Fibroblast of pulmonary artery (primary cell): ENCODE results near the gene IGF2BP3.

ENCODE experiments used
- DNase-seq: peaks from one replicate; pipeline ENCODE4 v3.0.0-alpha.2; 2010; ENCODE audit warnings: low read depth
- H3K4me3 ChIP-seq: replicated peaks from 2 replicates; pipeline ENCODE4 v1.5.1; 2011; ENCODE audit warnings: low read depth, mild to moderate bottlenecking, control low read depth, low read length, moderate library complexity
- TF ChIP-seq, protein P1 (sequence below): IDR thresholded peaks from 2 replicates; pipeline ENCODE4 v1.5.1; 2011; ENCODE audit warnings: mild to moderate bottlenecking, control low read depth, low read length, inconsistent platforms; ENCODE audit errors: missing control alignments

The IGF2BP3 gene

GRCh38 chr7:23369100-23369499 is 101.2 kb downstream of the IGF2BP3 start:
- H3K4me3 ChIP-seq = no peak overlapping the region
- no peak for DNase-seq
- TF ChIP-seq, protein P1, sequence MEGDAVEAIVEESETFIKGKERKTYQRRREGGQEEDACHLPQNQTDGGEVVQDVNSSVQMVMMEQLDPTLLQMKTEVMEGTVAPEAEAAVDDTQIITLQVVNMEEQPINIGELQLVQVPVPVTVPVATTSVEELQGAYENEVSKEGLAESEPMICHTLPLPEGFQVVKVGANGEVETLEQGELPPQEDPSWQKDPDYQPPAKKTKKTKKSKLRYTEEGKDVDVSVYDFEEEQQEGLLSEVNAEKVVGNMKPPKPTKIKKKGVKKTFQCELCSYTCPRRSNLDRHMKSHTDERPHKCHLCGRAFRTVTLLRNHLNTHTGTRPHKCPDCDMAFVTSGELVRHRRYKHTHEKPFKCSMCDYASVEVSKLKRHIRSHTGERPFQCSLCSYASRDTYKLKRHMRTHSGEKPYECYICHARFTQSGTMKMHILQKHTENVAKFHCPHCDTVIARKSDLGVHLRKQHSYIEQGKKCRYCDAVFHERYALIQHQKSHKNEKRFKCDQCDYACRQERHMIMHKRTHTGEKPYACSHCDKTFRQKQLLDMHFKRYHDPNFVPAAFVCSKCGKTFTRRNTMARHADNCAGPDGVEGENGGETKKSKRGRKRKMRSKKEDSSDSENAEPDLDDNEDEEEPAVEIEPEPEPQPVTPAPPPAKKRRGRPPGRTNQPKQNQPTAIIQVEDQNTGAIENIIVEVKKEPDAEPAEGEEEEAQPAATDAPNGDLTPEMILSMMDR = no peak

GRCh38 chr7:23358152-23358674 is 112.1 kb downstream of the IGF2BP3 start:
- TF ChIP-seq, protein P1 = no peak
- no peak overlapping the region for H3K4me3 ChIP-seq
- no peak for DNase-seq

GRCh38 chr7:23357190-23358093 is 112.8 kb downstream of the IGF2BP3 start:
- TF ChIP-seq, protein P1 = peak; percentile 33
- H3K4me3 ChIP-seq = no peak overlapping the region
- peak; percentile 74 for DNase-seq

DNA sequence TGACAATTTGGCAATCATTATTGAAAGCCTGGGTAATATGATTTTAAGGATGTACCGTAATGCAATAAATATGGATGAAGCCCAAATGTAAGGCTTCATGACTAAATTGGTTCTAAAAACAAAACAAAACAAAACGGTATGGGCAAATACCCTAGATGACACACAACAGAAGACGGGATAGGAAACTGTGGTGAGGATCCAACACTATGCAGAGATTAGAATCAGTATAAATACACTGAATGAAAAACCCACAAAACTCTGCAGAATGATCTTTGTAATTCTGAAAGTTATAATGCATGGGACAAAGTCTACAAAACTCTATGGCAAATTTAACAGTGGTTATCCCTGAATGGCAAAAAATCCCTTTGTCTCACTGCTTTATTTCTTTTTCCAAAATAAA is 113.6 kb downstream of the IGF2BP3 start:
- no peak overlapping the region for H3K4me3 ChIP-seq
- TF ChIP-seq, protein P1 = no peak
- DNase-seq = peak; percentile 48

DNA sequence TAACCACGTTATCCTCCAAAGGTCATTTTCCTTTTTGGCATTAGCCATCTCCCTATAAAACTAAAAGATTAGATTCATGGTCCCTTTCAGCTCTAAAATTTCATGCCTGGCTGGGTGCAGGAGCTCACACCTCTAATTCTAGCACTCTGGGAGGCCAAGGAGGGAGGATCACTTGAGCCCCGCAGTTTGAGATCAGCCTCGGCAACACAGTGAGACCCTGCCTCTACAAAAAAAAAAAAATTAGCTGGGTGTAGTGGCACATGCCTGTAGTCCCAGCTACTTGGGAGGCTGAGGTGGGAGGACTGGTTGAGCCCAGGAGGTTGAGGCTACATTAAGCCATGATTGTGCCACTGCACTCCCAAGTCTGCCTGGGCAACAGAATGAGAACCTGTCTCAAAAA is 114.1 kb downstream of the IGF2BP3 start:
- DNase-seq = no peak

DNA sequence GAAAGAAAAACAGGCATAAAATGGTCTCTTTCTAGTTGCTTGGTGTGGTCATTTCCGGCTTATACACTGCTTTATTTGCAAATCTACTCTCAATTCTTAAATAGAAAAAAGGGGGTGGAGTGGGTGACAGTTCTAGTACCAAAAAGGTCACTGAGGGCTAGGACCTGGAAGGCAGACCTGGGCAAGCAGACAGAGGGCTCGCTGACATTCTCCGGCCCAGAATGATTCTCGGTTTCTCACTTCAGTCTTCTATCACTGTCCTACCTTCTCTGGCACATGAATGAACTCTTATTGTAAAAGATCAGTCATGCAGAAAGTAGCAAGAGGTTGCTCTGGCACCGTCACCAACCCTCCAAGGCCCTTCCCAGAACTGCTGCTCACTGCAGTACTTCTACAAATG is 117.1 kb downstream of the IGF2BP3 start:
- no peak for DNase-seq
- H3K4me3 ChIP-seq = no peak overlapping the region
- TF ChIP-seq, protein P1 = no peak

More for the DNA sequence above, 114.1 kb downstream of the IGF2BP3 start:
- H3K4me3 ChIP-seq = no peak overlapping the region
- TF ChIP-seq, protein P1 = no peak
